Mucosa of descending colon (tissue), 3 donors: ENCODE data around the gene EFCAB6. TPM values are rescaled to one million over a fixed set of nuclear protein-coding genes. Genes with fewer than 3 reads are reported as not detected.

Experiments used
- ATAC-seq: fragments of 200-7000 bp; cut with Tn5 transposase; one replicate; pipeline ENCODE4 v1.9.1; 2020; ENCODE audit warnings: mild to moderate bottlenecking, moderate library complexity
- DNase-seq, 3 donors: peaks; one replicate each; pipeline ENCODE4 v3.0.0-alpha.2; 2020
- H3K36me3 ChIP-seq: fragments of 200-600 bp; one replicate; pipeline ENCODE4 v1.8.0; 2021; ENCODE audit warnings: low read depth, mild to moderate bottlenecking
- H3K4me1 ChIP-seq: fragments of 200-600 bp; one replicate; pipeline ENCODE4 v1.8.0; 2021; ENCODE audit warnings: low read depth, mild to moderate bottlenecking
- H3K4me3 ChIP-seq: fragments of 200-600 bp; one replicate; pipeline ENCODE4 v1.8.0; 2021; ENCODE audit warnings: mild to moderate bottlenecking
- H3K9me3 ChIP-seq: fragments of 200-600 bp; one replicate; pipeline ENCODE4 v1.8.0; 2021; ENCODE audit warnings: mild to moderate bottlenecking
- CTCF ChIP-seq: fragments of 200-600 bp; IDR thresholded peaks from one replicate; pipeline ENCODE4 v1.8.0; 2022; ENCODE audit warnings: antibody characterized with exemption, mild to moderate bottlenecking
- intact Hi-C, 2 donors: fragments of 100-400 bp; cut with DNase I in 1 of 2; cut with micrococcal nuclease in 1 of 2; formaldehyde crosslinking; loops; one replicate each; pipeline versions ENCODE4 v1.11.0 to v1.11.1; 2022; cut with DNase I, micrococcal nuclease
- total RNA-seq, 3 donors: library from RNA; stranded (reverse); fragmentation: NEBNext Ultra II Directional in 2 of 3; extraction: Animal tissue kit (Norgen Biotek cat#: 25700) in 2 of 3; gene quantifications; one replicate each; pipeline versions ENCODE4 v1.2.1 to v1.2.4, GENCODE V29; 2021 to 2023
- donor health status: DM: no; HTN: no; CAD: no; lungs with moderate emphysema.
- donor health status: DM: no; HTN: no; CAD: no.
- donor health status: DM: no; HTN: yes; CAD: no.

Gene EFCAB6
- total RNA-seq, 3 donors from 2014 or later = 1.1 to 1.8 (median 1.7) TPM

DNA sequence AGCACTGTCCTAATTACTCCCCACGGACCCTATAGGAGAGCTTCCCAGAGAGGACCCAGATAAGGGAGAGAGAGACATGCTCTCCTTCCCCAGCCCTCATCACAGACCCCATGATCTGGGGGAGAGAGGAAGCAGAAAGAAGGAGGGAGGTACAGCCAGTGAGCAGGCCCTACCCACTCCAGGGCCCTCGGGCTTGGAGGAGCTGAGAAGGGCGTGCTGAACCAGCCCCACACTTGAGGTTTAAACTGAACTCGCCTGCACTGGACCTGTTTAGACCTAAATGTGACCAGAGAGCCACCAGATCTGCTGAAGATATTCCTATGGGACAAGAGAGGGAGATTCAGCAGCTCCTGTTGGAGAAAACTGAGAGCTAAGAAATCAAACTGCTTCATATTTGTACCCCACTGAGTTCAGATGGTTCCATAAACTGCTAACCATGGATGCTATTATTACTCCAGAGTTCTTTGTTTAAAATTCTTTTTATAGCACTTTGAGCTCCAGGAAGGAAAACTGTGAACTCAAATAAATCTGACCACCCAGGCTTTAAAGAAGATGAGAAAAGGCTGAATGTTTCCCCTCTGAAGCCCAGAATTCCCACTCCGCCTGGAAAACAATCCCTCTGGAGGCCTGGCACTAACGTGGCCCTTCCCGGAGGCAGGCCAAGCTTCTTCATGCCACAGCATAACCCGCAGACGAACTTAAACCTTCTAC, 67.2 kb downstream of the EFCAB6 start:
- no peaks in the 10 kb centered on the region for H3K4me1 ChIP-seq
- intact Hi-C loops = no loop called here
- no peak for ATAC-seq
- DNase-seq = no peak
- no peaks in the 10 kb centered on the region for H3K9me3 ChIP-seq
- no peak for TF ChIP-seq CTCF
- no peak overlapping the region for H3K4me3 ChIP-seq
- no peaks in the 10 kb centered on the region for H3K36me3 ChIP-seq

- ATAC-seq (no peak), DNase-seq (no peak)
- intact Hi-C loops = no loop called here
- Histone ChIP-seq H3K36me3 (no peaks in the 10 kb centered on the region), H3K4me3 (no peak overlapping the region), H3K4me1 (no peaks in the 10 kb centered on the region), H3K9me3 (no peaks in the 10 kb centered on the region)
- TF ChIP-seq CTCF = no peak
These were observed 68.0 kb downstream of the EFCAB6 start for GRCh38 chr22:43743929-43744643.

DNA sequence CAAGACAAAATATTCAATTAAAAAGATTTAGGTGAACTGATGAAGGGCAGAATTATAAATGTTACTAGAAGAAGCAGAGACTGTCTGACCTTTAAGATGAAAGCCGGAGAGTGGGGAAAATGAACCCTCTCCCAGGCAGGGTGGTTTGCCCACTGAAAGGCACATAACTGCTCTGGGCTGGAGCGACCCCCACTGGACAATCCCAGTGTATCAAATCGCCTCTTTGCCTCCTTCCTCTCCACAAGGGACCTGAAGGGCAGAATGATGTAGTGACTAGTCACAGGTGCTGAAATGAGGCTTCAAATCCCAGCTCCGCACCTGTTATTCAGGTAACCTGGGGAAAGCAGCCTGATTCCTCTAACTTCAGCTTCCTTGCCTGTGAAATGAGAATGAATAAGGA, 69.0 kb downstream of the EFCAB6 start:
- no peak overlapping the region for H3K4me3 ChIP-seq
- H3K36me3 ChIP-seq = no peaks in the 10 kb centered on the region
- no peak for TF ChIP-seq CTCF
- DNase-seq (no peak), ATAC-seq (no peak)
- intact Hi-C loops = no loop called here
- H3K9me3 ChIP-seq = no peaks in the 10 kb centered on the region
- no peaks in the 10 kb centered on the region for H3K4me1 ChIP-seq

DNA sequence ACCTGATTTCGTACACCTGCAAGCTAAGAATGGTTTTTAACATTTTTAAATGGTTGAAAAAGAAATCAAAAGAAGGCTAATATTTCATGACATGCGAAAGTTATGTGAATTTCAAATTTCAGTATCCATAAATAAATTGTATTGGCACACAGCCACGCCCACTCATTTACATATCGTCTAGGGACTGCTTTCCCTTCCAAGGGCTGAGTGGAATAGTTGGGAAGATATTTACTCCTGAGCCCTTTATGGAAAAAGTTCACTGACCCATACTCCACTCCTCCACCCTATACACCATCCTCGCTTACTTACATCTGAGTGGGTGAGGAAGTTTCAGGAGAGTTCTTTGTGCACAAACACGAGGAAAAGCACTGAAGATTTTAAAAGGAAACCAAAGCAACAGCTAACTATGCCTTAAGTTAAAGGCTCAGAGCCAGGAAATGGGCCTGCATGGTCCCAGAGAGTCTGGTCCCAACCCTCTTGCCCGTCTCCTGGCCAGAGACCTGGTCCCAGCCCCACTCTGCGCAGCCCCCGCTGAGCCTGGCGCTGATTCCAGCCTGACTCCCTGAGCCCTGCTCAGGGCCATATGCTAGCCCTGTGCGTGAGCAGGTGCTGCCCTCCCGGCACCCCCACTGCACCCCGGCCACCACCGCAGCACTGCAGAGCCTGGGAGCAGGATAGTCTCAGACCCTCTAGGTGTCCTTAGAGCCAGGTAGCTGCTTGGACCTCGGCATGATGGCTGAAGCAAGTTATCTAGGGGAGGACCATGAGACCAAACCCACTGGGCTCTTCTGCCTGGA, 69.8 kb downstream of the EFCAB6 start:
- intact Hi-C loops = no loop called here
- no peak for TF ChIP-seq CTCF
- no peak for ATAC-seq
- Histone ChIP-seq H3K4me3 (no peak overlapping the region), H3K9me3 (no peaks in the 10 kb centered on the region), H3K36me3 (no peaks in the 10 kb centered on the region), H3K4me1 (no peaks in the 10 kb centered on the region)
- no peak for DNase-seq

- intact Hi-C loops = no loop called here
These were observed 71.4 kb downstream of the EFCAB6 start for GRCh38 chr22:43740587-43741270.

More at GRCh38 chr22:43740587-43741270, 71.4 kb downstream of the EFCAB6 start:
- ATAC-seq (no peak), DNase-seq (no peak)
- no peak overlapping the region for H3K4me3 ChIP-seq
- H3K9me3 ChIP-seq = no peaks in the 10 kb centered on the region
- TF ChIP-seq CTCF = no peak
- no peaks in the 10 kb centered on the region for H3K4me1 ChIP-seq
- no peaks in the 10 kb centered on the region for H3K36me3 ChIP-seq
